GM23248 (cell line): Measurements from ENCODE around the gene INO80D. TPM values are rescaled to one million over a fixed set of nuclear protein-coding genes. Genes with fewer than 3 reads are reported as not detected.
"Not testable (repeated sequence)": the region's sequence is repeated elsewhere in the genome, so short reads cannot be mapped to it uniquely, and the experiment has no call there.

Experiments
- DNase-seq: peaks from one replicate; pipeline ENCODE4 v3.0.0-alpha.2; 2015
- H2AFZ ChIP-seq: fragments of 200-600 bp; sonication (generic); 2 replicates; pipeline ENCODE4 v1.6.1; 2016; ENCODE audit warnings: antibody characterized with exemption
- H3F3A ChIP-seq: fragments of 200-600 bp; sonication (generic); 2 replicates; pipeline ENCODE4 v1.6.1; 2016; ENCODE audit warnings: mild to moderate bottlenecking, antibody characterized with exemption, mixed run types; ENCODE audit not compliant: insufficient read depth
- H3K27ac ChIP-seq: fragments of 200-600 bp; sonication (generic); 2 replicates; pipeline ENCODE4 v1.5.1; 2016; ENCODE audit warnings: mild to moderate bottlenecking
- H3K27me3 ChIP-seq: fragments of 200-600 bp; sonication (generic); replicated peaks from 2 replicates; pipeline ENCODE4 v1.6.1; 2016; ENCODE audit warnings: mild to moderate bottlenecking; ENCODE audit not compliant: insufficient read depth
- H3K36me3 ChIP-seq: fragments of 200-600 bp; sonication (generic); 2 replicates; pipeline ENCODE4 v1.6.1; 2016; ENCODE audit warnings: low read depth, mild to moderate bottlenecking
- H3K4me1 ChIP-seq: fragments of 200-600 bp; sonication (generic); 2 replicates; pipeline ENCODE4 v1.6.1; 2016; ENCODE audit warnings: mild to moderate bottlenecking; ENCODE audit not compliant: insufficient read depth
- H3K4me2 ChIP-seq: fragments of 200-600 bp; sonication (generic); one replicate; pipeline ENCODE4 v1.6.1; 2016; ENCODE audit warnings: mild to moderate bottlenecking; ENCODE audit not compliant: unreplicated experiment
- H3K4me3 ChIP-seq: fragments of 200-600 bp; sonication (generic); 2 replicates; pipeline ENCODE4 v1.5.1; 2016; ENCODE audit warnings: mild to moderate bottlenecking
- H3K79me2 ChIP-seq: fragments of 200-600 bp; sonication (generic); 2 replicates; pipeline ENCODE4 v1.6.1; 2016; ENCODE audit warnings: mild to moderate bottlenecking; ENCODE audit not compliant: insufficient read depth
- H3K9ac ChIP-seq: fragments of 200-600 bp; sonication (generic); 2 replicates; pipeline ENCODE4 v1.6.1; 2016; ENCODE audit warnings: mild to moderate bottlenecking
- H3K9me2 ChIP-seq: fragments of 200-600 bp; sonication (generic); 2 replicates; pipeline ENCODE4 v1.6.1; 2016; ENCODE audit warnings: mixed run types, mild to moderate bottlenecking, moderate library complexity; ENCODE audit not compliant: insufficient read depth
- H3K9me3 ChIP-seq: fragments of 200-600 bp; sonication (generic); one replicate; pipeline ENCODE4 v1.6.1; 2017; ENCODE audit warnings: low read depth
- H4K20me1 ChIP-seq: fragments of 200-600 bp; sonication (generic); 2 replicates; pipeline ENCODE4 v1.6.0; 2016; ENCODE audit not compliant: insufficient read depth
- EZH2 ChIP-seq: fragments of 200-600 bp; sonication (generic); IDR thresholded peaks from 2 replicates; pipeline ENCODE4 v1.6.1; 2018; ENCODE audit warnings: antibody characterized with exemption, mild to moderate bottlenecking; ENCODE audit not compliant: insufficient read depth, poor library complexity, severe bottlenecking
- EZH2phosphoT487 ChIP-seq: fragments of 200-600 bp; sonication (generic); IDR thresholded peaks from 2 replicates; pipeline ENCODE4 v1.6.1; 2018; ENCODE audit warnings: antibody characterized with exemption, moderate library complexity, mild to moderate bottlenecking, low read depth; ENCODE audit not compliant: insufficient read depth
- WGBS, 2 experiments: methylation state at CpG; one replicate each; pipeline ENCODE4 v1.1.6; 2015 to 2017; ENCODE audit warnings: low lambda C conversion rate in 2 of 2, low coverage in 1 of 2; ENCODE audit errors: missing lambda C conversion rate in 2 of 2; 5-methylcytosine and 5-hydroxymethylcytosine counted together
- in situ Hi-C: fragments of 300-500 bp; cut with MboI; formaldehyde crosslinking; loops from 2 replicates; pipeline ENCODE4 v1.15.0; 2020
- polyA plus RNA-seq: library from polyadenylated mRNA; unstranded; fragments of >200 nt; fragmentation: Nextera tagmentation; extraction: Ambion mirVana; gene quantifications from 2 replicates; pipeline ENCODE4 v1.2.1, GENCODE V29; 2016
- total RNA-seq: library from RNA; depleted of rRNA; stranded (reverse); fragments of >200 nt; shearing (Covaris generic); gene quantifications from 2 replicates; pipeline ENCODE4 v1.2.3, GENCODE V29; 2014

Gene INO80D
- total and polyA plus RNA-seq, 2 experiments from 2014 or later = 3.4 to 4.8 TPM

- H3K79me2 ChIP-seq = no peaks in the 10 kb centered on the region
- in situ Hi-C loops = no loop called here
Measured at GRCh38 chr2:206108713-206109112, 22.7 kb upstream of the INO80D start.

GRCh38 chr2:206105541-206105940 is 19.6 kb upstream of the INO80D start:
- DNase-seq = no peak
- Histone ChIP-seq H3K9me3 (no peaks in the 10 kb centered on the region), H3K4me1 (peaks cover 4% of the 10 kb centered on the region), H4K20me1 (no peaks in the 10 kb centered on the region), H3F3A (peaks cover 10% of the 10 kb centered on the region; the same call in 1 of the 2 replicates), H3K27me3 (no peaks in the 10 kb centered on the region), H3K4me3 (no peak overlapping the region), H2AFZ (no peak overlapping the region), H3K27ac (peak overlapping the region; percentile 59), H3K36me3 (no peaks in the 10 kb centered on the region), H3K79me2 (no peaks in the 10 kb centered on the region), H3K9me2 (no peaks in the 10 kb centered on the region), H3K4me2 (no peak overlapping the region), H3K9ac (no peak overlapping the region)
- 96% methylated on average over 5 of the region's 5 CpGs for WGBS, 2 experiments
- TF ChIP-seq EZH2phosphoT487 (no peak), EZH2 (no peak)
- in situ Hi-C loops = no loop called here

More at GRCh38 chr2:206108713-206109112, 22.7 kb upstream of the INO80D start:
- Histone ChIP-seq H3K9me3 (no peaks in the 10 kb centered on the region), H3K4me2 (no peak overlapping the region), H2AFZ (no peak overlapping the region), H3K27ac (no peak overlapping the region), H3K4me3 (no peak overlapping the region), H3K9ac (no peak overlapping the region), H3F3A (peaks cover 16% of the 10 kb centered on the region; the same call in 1 of the 2 replicates), H4K20me1 (no peaks in the 10 kb centered on the region), H3K4me1 (peaks cover 8% of the 10 kb centered on the region), H3K27me3 (no peaks in the 10 kb centered on the region), H3K9me2 (no peaks in the 10 kb centered on the region), H3K36me3 (no peaks in the 10 kb centered on the region)
- no peak for DNase-seq
- no peak for TF ChIP-seq EZH2
- TF ChIP-seq EZH2phosphoT487 = no peak
- WGBS, 2 experiments = 72 to 79% methylated on average over 5 to 7 of the region's 7 CpGs

GRCh38 chr2:206105038-206105437 is 19.1 kb upstream of the INO80D start:
- peaks cover 10% of the 10 kb centered on the region; the same call in 1 of the 2 replicates for H3F3A ChIP-seq
- H3K27me3 ChIP-seq = no peaks in the 10 kb centered on the region
- TF ChIP-seq EZH2phosphoT487 (no peak), EZH2 (no peak)
- DNase-seq = no peak
- in situ Hi-C loops = no loop called here
- H3K4me2 ChIP-seq = no peak overlapping the region
- H3K4me3 ChIP-seq = no peak overlapping the region
- no peaks in the 10 kb centered on the region for H3K9me2 ChIP-seq
- WGBS, 2 experiments = 85 to 86% methylated on average over 4 of the region's 4 CpGs
- no peaks in the 10 kb centered on the region for H3K79me2 ChIP-seq
- H3K27ac ChIP-seq = no peak overlapping the region
- H3K36me3 ChIP-seq = no peaks in the 10 kb centered on the region
- H3K4me1 ChIP-seq = peaks cover 4% of the 10 kb centered on the region
- H3K9me3 ChIP-seq = no peaks in the 10 kb centered on the region
- no peaks in the 10 kb centered on the region for H4K20me1 ChIP-seq
- no peak overlapping the region for H3K9ac ChIP-seq
- H2AFZ ChIP-seq = no peak overlapping the region

GRCh38 chr2:206098872-206099271 is 12.9 kb upstream of the INO80D start:
- in situ Hi-C loops, H3F3A ChIP-seq, H3K9ac ChIP-seq, H3K36me3 ChIP-seq, H4K20me1 ChIP-seq, H3K4me2 ChIP-seq, H3K4me3 ChIP-seq, H3K79me2 ChIP-seq, DNase-seq, H3K27ac ChIP-seq, H2AFZ ChIP-seq, H3K4me1 ChIP-seq, H3K9me2 ChIP-seq, H3K27me3 ChIP-seq, H3K9me3 ChIP-seq: not testable (repeated sequence)
- WGBS, 2 experiments = 93 to 94% methylated on average over 19 of the region's 19 CpGs

GRCh38 chr2:206098471-206098870 is 12.5 kb upstream of the INO80D start:
- WGBS, 2 experiments = 98% methylated on average over 9 of the region's 9 CpGs
- in situ Hi-C loops = no loop called here
- H3K9me3 ChIP-seq = no peaks in the 10 kb centered on the region

More at GRCh38 chr2:206098471-206098870, 12.5 kb upstream of the INO80D start:
- H4K20me1 ChIP-seq = no peaks in the 10 kb centered on the region
- H3K27me3 ChIP-seq = no peaks in the 10 kb centered on the region
- no peaks in the 10 kb centered on the region for H3K36me3 ChIP-seq
- H3K4me1 ChIP-seq = no peaks in the 10 kb centered on the region
- no peaks in the 10 kb centered on the region for H3K9me2 ChIP-seq
- no peak overlapping the region for H3K4me3 ChIP-seq
- no peak for TF ChIP-seq EZH2
- TF ChIP-seq EZH2phosphoT487 = no peak
- 0 out of 2 replicates have a peak, but pooled peaks cover 3% of the 10 kb centered on the region for H3F3A ChIP-seq
- no peak overlapping the region for H2AFZ ChIP-seq
- no peak for DNase-seq
- no peaks in the 10 kb centered on the region for H3K79me2 ChIP-seq
- no peak overlapping the region for H3K4me2 ChIP-seq
- H3K27ac ChIP-seq = no peak overlapping the region
- H3K9ac ChIP-seq = no peak overlapping the region
